Measurements from ENCODE around the gene BBOX1. TPM values are rescaled to one million over a fixed set of nuclear protein-coding genes. Genes with fewer than 3 reads are reported as not detected.

BBOX1 gene
- total and polyA plus RNA-seq, 2 donors (not counting 3 experiments of a cell fraction or from before 2014, with no cell fraction given): not detected

DNA sequence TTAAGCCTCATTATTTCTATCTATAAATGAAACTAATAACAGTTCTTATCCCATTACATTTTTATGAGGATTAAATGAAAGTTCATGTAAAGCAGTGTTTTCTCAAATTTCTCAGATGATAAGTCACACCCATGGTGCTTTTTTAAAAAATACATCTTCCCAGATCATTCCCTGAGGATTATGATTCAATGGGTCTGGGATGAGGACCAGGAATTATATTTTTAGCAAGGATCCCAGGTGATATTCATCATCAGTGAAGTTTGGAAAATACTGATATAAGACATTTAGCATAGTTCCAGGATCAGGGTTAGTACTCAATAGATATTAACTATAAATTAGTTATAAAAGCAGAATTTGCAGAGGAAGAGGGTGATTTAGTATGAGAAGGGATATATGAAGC is 89.1 kb downstream of the BBOX1 start:
- Histone ChIP-seq H3K27me3 (ENCODE audit: control insufficient read depth in 2 of 2, insufficient read depth in 2 of 2, low read length in 2 of 2) (no peaks in the 10 kb centered on the region), H3K27ac (ENCODE audit: insufficient read depth, low read depth, low read length) (no peak overlapping the region), H3K9me1 (replicated peaks; ENCODE audit: control insufficient read depth, extremely low read depth, insufficient read depth, low read length) (no peaks in the 10 kb centered on the region), H3K79me2 (ENCODE audit: control insufficient read depth, insufficient read depth, low read length) (no peaks in the 10 kb centered on the region), H3K9me3 (replicated peaks; ENCODE audit: control insufficient read depth, insufficient read depth, low read length) (no peaks in the 10 kb centered on the region), H4K20me1 (replicated peaks; ENCODE audit: control insufficient read depth, extremely low read depth, insufficient read depth, low read length) (no peaks in the 10 kb centered on the region), H3K4me1 (ENCODE audit: control insufficient read depth, extremely low read depth, insufficient read depth, low read length) (no peaks in the 10 kb centered on the region), H3K4me3 (replicated peaks in 1 of 3; ENCODE audit: insufficient read depth in 1 of 3, low read depth in 1 of 3, low read length in 3 of 3) (no peak overlapping the region), H3K4me2 (ENCODE audit: insufficient read depth, low read length) (no peak overlapping the region), H2AFZ (ENCODE audit: low read depth, low read length) (no peak overlapping the region), H3K9ac (replicated peaks; ENCODE audit: extremely low read depth, insufficient read depth, low read length) (no peak overlapping the region), H3K36me3 (ENCODE audit: control insufficient read depth in 2 of 2, extremely low read depth in 1 of 2, insufficient read depth in 2 of 2, low read length in 2 of 2) (no peaks in the 10 kb centered on the region)
- TF ChIP-seq FOS (IDR thresholded peaks at IDR 0.05; ENCODE audit: borderline replicate concordance, insufficient read depth, low read length) (no peak), EZH2 (IDR thresholded peaks at IDR 0.05; ENCODE audit: borderline replicate concordance, low read depth, low read length, severe bottlenecking) (no peak), POLR2A (IDR thresholded peaks at IDR 0.05; ENCODE audit: low read depth, low read length) (no peak), JUN (IDR thresholded peaks at IDR 0.05; ENCODE audit: borderline replicate concordance, insufficient read depth, insufficient read length, low read depth) (no peak), POLR2AphosphoS5 (IDR thresholded peaks at IDR 0.05; ENCODE audit: insufficient read depth, low read depth, low read length) (no peak), MYC (IDR thresholded peaks at IDR 0.05; ENCODE audit: low read depth, low read length) (no peak), GATA2 (IDR thresholded peaks at IDR 0.05; ENCODE audit: insufficient read depth, insufficient read length, low read depth, low read length) (no peak)
- TF ChIP-seq, protein P1, sequence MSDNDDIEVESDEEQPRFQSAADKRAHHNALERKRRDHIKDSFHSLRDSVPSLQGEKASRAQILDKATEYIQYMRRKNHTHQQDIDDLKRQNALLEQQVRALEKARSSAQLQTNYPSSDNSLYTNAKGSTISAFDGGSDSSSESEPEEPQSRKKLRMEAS (IDR thresholded peaks at IDR 0.05; ENCODE audit: insufficient read depth, insufficient read length): no peak
- TF ChIP-seq, protein P2, sequence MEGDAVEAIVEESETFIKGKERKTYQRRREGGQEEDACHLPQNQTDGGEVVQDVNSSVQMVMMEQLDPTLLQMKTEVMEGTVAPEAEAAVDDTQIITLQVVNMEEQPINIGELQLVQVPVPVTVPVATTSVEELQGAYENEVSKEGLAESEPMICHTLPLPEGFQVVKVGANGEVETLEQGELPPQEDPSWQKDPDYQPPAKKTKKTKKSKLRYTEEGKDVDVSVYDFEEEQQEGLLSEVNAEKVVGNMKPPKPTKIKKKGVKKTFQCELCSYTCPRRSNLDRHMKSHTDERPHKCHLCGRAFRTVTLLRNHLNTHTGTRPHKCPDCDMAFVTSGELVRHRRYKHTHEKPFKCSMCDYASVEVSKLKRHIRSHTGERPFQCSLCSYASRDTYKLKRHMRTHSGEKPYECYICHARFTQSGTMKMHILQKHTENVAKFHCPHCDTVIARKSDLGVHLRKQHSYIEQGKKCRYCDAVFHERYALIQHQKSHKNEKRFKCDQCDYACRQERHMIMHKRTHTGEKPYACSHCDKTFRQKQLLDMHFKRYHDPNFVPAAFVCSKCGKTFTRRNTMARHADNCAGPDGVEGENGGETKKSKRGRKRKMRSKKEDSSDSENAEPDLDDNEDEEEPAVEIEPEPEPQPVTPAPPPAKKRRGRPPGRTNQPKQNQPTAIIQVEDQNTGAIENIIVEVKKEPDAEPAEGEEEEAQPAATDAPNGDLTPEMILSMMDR (IDR thresholded peaks at IDR 0.05; ENCODE audit: extremely low read depth in 1 of 2, insufficient read depth in 1 of 2, low read depth in 1 of 2, low read length in 2 of 2): no peak
- intact Hi-C loops (cut with micrococcal nuclease): no loop called here
- dilution Hi-C loops (cut with MboI; ENCODE audit: extremely low pct_ligation_motif_present, low sequenced_read_pairs): no loop called here
- ChIA-PET CTCF (no interaction called here), POLR2A (no interaction called here)
- no peak for FAIRE-seq
- no peak for DNase-seq (ENCODE audit: low read depth, low spot score)
- no TSS peak for BruUV-seq (replicated peaks)
